Measurements from ENCODE around the gene MBP.

MBP gene

DNA sequence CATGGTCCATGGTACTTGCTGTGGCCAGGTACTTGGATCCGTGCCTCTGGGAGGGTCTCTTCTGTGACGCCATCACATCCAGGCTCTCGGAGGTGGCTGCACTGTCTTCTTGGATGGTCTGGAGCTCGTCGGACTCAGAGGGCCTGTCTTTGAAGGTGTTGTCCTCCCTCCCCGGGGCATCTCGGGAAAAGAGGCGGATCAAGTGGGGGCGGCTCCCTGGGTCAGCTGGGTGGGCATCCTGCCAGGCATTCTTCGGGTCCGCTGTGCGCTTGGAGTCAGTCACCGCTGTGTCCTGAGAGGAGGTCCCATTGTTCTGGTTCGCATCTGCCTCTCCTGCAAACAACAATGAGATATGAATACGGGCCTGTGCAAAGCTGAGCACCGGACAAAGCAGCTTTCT lies 115.6 kb downstream of the MBP start:
- DNase-seq = no peak

DNA sequence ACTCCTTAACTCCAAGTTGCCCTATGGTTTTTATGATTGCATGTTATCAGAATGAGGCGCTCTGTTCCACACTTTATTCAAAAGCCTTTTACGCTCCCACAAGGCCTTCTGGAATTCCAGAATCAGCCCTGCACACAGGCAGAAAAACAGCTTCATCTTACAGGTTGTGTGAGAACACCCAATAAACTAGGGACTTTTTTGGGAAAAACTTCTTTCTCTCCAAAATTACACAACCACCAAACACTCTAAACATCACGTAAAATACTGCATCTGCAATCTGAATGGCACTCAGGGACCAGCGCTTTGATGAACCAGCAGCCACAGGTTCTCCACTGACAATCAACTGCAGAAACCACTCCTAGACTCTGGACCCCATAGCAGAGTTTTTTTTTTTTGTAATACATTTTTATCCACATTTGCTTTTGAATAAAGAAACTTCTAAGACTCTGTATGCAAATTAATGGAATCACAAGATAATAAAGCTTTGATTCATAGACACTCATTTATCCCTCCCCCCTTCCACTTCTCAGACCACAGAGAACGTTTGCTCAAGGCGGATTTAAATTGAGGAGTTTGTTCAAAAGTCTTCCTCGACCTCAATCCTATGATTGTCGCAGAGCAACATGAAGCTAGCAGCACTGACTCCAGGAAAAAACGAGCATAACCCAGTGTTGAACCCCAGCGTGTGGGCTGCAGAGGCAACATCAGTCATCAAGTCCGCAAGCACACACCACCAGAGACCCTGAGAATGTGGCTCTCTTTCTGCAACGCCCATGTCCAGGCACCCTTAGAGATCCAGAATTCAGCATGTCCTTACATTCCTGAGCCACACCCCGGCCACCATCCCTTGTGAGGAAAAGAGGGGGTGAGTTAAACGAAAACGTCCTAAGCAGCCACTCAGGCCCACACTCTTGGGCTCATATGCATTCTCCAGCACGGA lies 116.5 kb downstream of the MBP start:
- DNase-seq = no peak

DNA sequence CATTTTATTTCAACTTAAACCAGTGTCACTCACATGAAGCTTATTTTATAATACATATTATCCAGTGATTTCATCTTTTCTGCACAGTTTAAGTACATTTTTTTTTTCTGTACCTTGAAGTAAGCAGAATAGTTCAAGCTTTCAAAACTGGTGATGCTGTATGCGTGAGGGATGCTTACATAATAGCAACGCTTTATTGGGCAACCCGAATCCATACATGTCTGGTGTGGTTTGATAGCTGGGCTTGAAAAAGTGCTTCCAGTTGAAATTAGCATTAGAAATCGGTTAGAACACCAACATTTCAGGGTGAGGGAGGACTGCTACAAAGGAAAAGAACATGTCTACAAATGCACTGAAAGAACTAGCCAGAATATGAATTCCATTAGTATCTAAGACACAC lies 117.4 kb downstream of the MBP start:
- DNase-seq = no peak

GRCh38 chr18:77014538-77014937 lies 118.0 kb downstream of the MBP start:
- DNase-seq = no peak

GRCh38 chr18:77013811-77014521 lies 118.6 kb downstream of the MBP start:
- peak in 1 of 3 experiments; percentile 16 for DNase-seq

GRCh38 chr18:77012806-77013541 lies 119.6 kb downstream of the MBP start:
- no peak for DNase-seq

DNA sequence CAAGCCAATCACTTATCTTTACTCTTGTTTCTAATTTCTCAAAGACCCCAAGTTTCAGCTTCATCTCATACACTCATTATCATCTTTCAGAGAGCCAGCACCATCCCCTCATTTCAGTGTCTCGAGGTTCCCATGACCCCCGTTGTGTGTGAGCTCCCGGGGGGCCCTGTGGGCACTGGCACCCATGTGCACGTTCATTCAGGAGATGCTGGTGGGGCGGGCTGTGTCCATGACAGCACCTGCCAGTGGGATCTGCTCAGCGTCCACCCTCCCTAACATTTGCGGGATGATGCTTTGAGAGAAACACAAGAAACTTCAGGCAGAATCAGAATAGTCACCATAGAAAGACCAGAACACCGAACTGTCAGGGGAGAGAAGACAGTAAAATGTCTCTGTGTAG lies 120.5 kb downstream of the MBP start:
- DNase-seq = no peak

- DNase-seq = no peak
Observed at GRCh38 chr18:77009675-77010074, 122.9 kb downstream of the MBP start.

- no peak for DNase-seq
Observed at GRCh38 chr18:77008576-77009315, 123.8 kb downstream of the MBP start.

- DNase-seq = no peak
Observed at GRCh38 chr18:77008006-77008405, 124.6 kb downstream of the MBP start.

- no peak for DNase-seq
Observed at GRCh38 chr18:77007251-77007650, 125.3 kb downstream of the MBP start.

GRCh38 chr18:77006305-77007175 lies 126.0 kb downstream of the MBP start:
- DNase-seq = no peak

DNA sequence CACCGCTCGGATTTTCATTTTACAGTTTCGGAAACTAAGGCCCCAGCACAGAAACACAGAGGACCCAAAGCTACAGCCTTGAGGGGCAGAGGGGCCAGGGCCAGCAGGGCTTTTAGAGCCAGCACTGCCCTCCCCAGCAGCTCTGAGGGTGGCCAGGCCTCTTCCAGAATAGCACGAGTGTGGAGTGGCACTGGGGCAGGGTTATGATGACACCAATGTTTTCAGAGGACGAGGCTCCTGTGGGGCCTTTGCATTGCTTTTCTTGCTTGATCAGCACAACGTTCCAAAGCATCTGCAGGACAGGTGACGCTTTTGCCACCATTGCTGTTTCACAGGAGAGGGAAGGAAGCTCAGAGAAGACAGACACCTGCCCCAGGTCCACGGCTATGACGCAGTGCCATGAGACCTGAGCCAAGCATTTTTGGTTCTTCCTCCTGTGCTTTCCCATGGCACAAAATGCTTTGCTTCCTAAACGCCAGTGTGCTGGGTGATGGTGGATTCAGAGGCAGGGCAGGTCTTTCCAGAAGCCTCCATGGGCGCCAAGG lies 126.9 kb downstream of the MBP start:
- no peak for DNase-seq

DNA sequence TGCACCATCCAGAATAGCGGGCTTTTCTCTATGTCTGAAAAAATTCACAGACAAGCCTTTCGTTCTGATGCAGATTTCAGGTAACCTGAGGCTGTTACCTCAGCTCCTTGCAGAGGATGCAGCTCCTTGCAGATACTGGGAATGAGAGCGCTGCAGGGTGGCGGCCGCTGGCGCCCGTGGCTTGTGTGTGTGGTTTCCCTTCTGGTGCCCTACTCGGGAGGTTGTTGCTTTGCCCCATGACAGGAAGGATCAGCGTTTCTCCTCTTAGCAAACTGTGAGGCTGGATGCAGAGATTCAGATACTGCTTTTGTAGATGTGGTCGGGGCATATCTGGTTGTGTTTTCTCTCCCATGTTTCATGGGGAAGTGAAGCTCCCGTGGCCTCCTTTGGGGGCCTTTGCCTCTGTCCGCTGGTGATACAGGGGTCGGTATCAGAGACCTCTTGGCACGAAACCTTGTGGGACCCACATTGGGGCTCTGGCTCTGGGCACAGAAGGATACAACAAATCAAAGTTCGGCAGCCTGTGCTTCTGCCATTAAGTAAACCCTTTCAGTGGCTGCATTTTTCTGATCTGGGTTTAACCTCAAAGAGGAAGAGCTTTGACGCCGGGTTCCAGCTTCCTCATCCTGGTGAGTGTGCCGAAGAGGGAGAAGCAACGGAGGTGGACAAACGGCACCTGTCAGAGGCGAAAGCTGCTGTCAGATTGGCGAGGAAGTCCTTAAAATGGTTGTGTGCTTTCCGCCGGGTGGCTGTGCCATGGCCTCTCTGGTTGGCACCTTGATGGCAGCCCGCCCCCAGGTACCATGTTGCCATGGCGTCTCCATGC lies 127.8 kb downstream of the MBP start:
- no peak for DNase-seq

- no peak for DNase-seq
Observed at GRCh38 chr18:77003316-77003715, 129.3 kb downstream of the MBP start.

DNA sequence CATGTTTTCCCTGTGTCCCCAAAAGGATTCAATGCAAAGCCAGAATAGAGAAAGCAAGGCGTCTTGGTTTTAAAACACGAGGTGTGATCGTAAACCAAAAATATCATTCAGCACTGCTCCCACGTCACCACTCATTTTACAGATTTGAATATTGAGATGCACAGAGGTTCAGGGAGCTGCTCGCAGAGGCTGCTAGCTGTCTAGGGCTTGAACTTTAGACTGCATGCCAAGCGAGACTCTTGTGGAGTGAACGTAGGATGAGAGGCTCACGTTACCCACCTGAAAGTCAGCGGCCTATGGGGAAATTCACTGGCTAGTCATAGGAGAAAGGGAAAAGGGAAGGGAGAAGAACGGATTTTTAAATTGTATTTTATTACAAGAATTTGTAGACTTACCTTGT lies 130.1 kb downstream of the MBP start:
- peak in 1 of 3 experiments; percentile 15 for DNase-seq

DNA sequence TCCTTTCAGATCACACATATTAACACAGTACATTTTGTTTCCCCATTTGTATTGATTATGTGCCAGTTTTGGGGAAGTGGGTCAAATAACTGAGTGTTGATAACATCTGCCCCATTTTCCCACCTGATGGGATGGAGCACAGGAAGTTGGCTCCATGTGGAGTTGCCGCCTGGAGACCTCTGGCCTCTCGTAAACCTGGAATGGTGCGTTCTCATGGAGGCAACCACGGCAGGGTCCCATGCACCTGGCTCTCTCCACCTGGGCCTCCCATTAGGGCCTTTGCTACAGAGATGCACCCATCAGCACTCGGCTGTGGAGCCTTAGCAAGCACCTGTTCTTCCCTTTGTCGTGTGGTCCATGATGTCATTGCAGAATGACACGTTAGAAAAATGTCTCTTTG lies 130.6 kb downstream of the MBP start:
- peak in 1 of 3 experiments; percentile 32 for DNase-seq

DNA sequence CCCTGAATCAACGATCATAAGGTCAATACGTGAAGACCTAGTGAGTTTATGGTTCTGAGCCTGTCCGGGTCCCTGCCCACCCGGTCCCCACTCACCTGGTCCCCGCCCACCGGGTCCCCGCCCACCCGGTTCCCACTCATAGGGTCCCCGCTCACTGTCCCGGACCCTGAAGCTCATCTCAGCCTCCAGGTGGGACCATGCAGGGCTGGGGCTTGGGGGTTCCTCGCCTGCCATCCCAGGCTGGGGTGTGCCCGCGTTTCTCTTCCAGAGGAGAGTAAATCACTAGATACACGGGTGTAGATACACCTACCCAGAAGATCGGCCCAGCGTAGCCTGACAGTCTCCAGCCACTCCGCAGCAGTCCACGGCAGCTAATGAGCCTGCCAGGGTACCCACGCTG lies 131.5 kb downstream of the MBP start:
- no peak for DNase-seq

DNA sequence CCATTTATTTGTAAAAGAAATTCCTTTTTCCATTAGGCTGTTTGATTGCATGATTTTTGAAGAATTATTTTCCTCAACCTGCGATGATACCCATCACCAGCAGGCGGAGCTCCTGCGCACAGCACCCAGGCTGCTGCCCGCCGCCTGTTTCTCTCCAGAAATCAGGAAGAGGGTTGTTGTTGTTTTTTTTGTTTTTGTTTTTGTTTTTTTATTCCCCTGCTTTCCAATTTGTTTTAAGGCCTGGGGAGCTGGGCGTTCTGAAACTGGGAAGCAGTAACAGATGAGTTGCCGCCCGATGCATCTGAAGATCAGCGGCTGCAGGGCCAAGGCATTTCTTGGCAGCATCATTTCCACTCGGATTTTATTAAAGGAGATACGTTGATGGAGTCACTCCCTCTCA lies 132.1 kb downstream of the MBP start:
- peak; percentile 29 to 75 (median 39) for DNase-seq

DNA sequence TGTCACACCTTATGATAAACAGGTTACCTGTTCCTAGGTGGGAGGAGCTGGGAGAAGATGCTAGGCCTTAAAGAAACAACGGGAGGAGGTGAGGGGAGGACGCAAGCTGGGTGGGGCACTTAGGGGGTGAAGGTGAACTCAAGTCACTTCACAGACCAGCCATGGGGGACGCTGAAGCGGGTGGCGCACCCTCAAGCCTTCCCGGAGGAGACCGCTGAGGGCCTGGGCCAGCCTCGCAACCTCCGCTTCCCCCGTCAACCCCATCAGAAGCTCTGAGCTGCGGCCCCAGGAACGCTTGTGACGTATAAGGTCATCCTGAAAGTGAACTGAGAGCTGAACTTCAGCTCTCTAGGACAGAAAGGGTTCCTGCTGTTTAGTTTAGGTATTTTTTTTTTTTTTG lies 133.5 kb downstream of the MBP start:
- DNase-seq = no peak

Data from NCI-H1417 (cell line).